Smooth muscle cell of the brain vasculature (primary cell): Measurements from ENCODE around the gene MTA1.

Source experiments
- DNase-seq: peaks from one replicate; pipeline ENCODE4 v3.0.0-alpha.2; 2012; ENCODE audit warnings: low read depth, low spot score

Gene MTA1

DNA sequence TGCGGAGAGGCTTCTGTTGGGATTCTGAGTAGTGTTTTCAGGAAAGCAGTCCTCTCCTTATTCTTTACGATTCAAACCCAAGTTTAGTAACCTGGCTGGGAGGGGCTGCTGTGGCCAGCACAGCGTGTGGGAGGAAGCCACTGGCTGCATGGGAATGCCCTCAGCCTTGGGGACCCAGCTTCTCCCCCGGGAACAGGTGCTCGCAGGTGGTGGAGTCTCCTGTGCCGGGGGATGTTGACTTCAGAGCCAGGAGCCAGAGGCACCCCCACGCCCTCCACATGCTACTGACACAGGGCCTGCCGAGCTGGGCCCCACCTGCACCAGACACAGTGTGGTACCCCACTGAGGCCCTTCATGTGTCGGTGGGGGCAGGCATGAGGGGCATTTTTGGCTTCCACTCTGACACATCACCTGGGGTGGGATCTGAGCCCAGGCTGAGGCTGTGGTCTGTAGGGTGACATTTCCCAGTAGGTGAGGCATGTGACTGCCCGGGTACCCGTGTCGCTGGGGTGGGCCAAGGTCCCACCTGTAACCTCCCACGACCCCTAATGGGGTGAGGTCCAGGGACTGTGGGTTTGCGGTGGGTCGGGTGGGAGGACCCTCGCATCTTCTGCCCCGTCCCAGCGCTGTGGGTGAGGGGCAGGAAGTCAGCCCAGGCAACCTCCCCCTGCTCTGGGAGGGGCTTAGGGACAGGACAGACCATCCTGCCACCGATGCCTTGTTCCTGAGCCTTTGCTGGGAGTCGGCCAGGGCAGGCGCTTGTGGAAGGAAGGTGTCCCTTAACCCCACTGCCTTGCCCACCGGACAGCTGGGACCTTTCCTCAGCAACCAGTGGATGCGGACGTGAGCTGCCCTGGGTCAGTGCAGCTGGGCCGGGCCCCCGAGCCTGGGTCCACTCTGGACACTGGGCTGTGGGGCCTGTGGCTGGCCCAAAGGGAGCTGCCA lies 26.5 kb downstream of the MTA1 start:
- DNase-seq = no peak

- no peak for DNase-seq
These were observed 27.3 kb downstream of the MTA1 start for GRCh38 chr14:105446971-105447370.

GRCh38 chr14:105447651-105448640 lies 28.3 kb downstream of the MTA1 start:
- no peak for DNase-seq

- no peak for DNase-seq
These were observed 29.1 kb downstream of the MTA1 start for GRCh38 chr14:105448706-105449111.

DNA sequence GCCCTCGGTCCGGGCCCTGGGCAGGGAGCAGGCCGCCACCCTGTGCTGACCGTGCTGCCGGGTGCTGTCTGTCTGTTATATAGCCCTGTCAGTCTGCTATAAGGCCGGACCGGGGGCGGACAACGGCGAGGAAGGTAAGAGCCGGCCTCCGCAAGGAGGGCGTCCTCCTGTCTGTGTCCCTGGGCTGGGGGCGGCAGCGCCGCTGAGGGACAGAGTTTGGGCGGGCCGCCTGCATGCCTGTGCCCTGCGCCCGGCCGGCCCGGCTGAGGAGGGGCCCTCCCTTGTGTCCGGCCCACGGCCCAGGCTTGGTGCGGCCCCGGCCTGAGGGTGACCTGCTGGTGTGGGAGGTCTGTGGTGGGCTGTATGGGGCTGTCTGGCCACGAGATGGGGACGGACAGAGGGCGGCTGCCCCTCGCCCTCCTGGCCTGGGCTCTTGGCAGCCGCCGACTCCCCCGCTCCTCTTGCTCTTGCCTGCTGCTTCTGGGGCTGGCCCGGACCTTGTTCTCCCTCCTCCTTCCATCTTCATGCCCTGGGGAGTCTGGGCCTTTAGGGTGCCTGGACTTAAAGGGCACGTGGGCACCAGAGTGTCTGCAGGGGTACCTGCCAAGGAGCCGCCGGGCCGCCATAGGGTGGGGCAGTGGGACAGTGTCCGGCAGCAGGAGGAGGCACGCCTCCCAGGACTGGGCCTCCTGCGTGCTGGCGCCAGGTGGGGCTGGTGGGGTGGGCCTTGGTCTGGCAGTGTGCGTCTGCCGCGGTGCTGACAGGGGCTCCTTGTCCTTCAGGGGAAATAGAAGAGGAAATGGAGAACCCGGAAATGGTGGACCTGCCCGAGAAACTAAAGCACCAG lies 29.9 kb downstream of the MTA1 start:
- no peak for DNase-seq

DNA sequence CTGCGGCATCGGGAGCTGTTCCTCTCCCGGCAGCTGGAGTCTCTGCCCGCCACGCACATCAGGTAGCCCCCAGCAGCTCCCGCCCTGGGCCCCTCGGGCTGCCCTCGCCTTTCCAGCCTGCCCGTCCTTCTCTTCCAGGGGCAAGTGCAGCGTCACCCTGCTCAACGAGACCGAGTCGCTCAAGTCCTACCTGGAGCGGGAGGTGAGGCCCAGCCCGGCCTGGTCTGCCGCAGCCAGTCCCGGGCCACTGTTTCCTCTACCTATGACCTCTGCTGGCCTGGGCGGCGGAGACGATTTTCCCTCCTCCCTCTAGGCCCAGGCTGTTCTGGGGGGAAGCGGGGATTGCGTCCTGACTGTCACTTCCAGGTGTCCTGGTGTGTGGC lies 30.5 kb downstream of the MTA1 start:
- DNase-seq = no peak

DNA sequence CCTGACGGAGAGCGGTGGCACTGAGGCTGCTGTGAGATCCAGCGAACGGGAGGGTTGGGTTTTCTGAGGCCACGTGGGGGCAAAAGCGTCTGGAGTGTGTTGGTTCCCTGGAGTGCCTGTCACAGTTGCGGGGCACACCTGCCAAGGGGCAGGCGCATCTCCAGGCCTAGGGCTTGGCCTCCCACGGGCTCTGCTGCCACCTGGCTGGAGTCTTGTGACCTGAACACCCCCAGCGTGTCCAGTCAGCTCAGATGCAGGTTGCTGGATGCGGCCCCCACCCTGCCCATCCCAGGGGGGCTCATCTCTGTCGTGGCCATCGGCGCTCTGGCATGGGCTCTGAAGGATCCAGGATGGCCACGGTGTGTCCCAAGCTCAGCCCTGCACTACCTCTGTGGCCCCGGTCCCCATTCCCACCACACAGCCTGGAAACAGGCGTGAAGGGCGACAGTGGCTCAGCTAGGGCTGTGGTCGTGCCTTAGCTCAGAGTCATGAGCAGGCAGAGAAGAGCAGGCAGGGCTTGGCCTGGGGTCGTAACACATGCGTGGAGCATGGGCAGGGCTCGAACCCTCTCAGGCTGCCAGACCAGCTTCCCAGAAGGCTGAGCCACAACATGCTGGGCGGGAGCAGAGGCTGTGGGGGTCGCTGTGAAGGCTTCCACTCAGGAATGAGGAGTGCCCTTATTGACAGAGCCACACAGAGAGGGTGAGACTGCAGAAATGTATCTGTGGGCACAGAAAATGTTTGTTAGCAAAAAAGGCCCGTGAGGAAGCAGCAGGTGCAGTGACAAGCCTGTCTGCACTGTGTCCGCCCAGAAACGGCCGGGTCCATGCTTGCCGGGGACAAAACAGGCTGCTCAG lies 31.5 kb downstream of the MTA1 start:
- DNase-seq = no peak

DNA sequence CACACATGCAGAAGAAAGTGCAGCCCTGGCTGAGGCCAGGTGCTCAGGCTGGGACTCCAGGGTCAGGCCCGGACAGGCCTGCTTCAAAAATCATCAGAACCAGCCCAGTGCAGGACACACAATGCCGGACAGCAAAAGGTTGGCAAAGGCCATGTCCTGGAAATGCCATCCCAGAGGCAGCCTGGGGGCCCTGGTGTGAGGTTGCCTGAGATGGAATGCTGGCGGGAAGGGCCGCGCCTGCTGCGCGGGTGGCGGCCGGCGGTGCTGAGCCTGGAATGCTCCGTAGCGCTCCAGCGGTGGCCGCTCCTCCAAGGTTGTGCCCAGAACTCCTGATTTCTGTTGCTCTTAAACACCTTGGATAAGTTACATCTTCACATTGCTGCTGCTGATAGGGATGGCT lies 33.3 kb downstream of the MTA1 start:
- no peak for DNase-seq

DNA sequence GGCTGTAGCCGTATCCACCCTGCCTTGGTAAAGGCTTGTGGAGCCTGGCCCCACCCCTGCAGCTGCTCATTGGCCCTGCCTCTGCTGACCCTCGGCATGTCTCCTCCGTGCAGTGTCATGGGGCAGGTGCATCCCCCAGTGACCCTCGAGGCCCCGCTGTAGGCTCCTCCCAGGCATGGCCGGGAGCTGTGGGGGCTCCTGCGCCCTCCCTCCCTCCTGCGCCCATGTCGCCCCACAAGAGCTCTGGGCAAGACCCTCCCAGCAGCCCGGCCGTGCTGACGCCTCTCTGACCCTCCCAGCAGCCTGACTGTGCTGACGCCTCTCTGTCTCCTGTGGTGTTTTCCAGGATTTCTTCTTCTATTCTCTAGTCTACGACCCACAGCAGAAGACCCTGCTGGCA lies 34.2 kb downstream of the MTA1 start:
- no peak for DNase-seq

GRCh38 chr14:105455086-105455640 lies 35.5 kb downstream of the MTA1 start:
- no peak for DNase-seq

- no peak for DNase-seq
These were observed 36.4 kb downstream of the MTA1 start for GRCh38 chr14:105455766-105456660.

DNA sequence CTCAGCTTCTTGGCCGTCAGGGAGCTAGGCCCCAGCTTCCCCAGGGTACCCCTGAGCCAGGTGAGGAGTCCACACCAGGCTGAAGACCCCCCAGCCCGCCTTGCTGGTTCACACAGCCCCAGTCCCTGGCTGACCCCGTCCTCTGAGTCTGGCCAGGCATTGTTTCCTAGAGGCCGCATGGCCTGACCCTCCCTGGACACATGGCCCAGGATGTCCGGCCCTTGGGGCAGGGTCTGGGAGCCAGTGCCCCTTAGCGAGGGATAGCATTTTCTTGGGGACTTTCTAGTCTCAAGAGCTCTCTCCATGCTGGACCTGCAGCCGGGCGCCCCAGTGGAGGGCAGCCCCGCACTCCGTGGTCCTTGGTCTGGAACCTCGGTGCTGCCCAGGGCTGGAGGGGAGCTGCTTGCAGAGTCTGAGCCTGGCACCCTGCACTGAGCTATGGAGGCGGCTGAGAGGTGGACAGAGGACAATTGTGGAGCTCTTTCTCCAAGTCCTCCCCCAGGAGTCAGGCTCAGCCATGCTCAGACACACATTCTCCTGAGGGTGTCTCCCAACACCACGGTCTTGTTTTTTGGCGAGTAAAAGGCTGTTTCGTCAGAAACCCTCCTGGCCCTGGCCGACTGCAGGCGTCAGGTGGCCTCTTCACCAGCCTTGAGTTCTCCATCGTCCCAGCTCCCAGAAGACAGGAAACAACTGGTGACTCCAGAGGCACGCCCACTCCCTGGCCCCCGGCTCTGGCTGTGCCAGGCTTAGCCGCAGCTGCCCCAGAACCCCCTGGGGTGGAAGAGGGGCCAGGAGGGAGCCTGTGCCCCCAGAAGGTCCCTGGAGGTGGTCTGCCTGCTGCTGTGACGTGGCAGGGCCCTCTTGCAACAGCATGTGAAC lies 37.4 kb downstream of the MTA1 start:
- DNase-seq = no peak

GRCh38 chr14:105458010-105458409 lies 38.4 kb downstream of the MTA1 start:
- DNase-seq = no peak

GRCh38 chr14:105458571-105458970 lies 38.9 kb downstream of the MTA1 start:
- DNase-seq = no peak

- DNase-seq = no peak
These were observed 40.5 kb downstream of the MTA1 start for GRCh38 chr14:105460116-105460515.

GRCh38 chr14:105460616-105461015 lies 41.0 kb downstream of the MTA1 start:
- DNase-seq = no peak

GRCh38 chr14:105461903-105462302 lies 42.3 kb downstream of the MTA1 start:
- DNase-seq = no peak

DNA sequence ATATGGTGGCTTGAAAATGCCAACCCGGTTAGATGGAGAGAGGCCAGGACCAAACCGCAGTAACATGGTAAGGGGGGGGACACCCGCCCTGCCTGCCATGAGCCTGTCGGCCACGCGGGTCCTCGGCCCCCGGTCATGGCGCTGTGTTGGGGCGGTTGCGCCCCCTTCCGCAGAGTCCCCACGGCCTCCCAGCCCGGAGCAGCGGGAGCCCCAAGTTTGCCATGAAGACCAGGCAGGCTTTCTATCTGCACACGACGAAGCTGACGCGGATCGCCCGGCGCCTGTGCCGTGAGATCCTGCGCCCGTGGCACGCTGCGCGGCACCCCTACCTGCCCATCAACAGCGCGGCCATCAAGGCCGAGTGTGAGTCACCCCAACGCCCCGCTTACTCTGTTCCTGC lies 44.9 kb downstream of the MTA1 start:
- no peak for DNase-seq
